GM12878 (cell line): ENCODE data around the gene FHIP1A. TPM values are rescaled to one million over a fixed set of nuclear protein-coding genes. Genes with fewer than 3 reads are reported as not detected.

ENCODE experiments used
- ATAC-seq: fragments of 200-7000 bp; cut with Tn5 transposase; 3 replicates; pipeline ENCODE4 v1.9.1; 2020; ENCODE audit warnings: mild to moderate bottlenecking, moderate library complexity
- BruUV-seq: library from RNA; stranded (reverse); fragments of 400-500 nt; replicated peaks from 2 replicates; lab custom pipeline; 2021; lab: Mats Ljungman, UMichigan
- CTCF ChIA-PET: fragments of 300-600 bp; sonication (Branson Sonifier 250); formaldehyde crosslinking; extraction: SDS; loops from one replicate; lab custom pipeline; 2021; ENCODE audit warnings: inconsistent platforms; lab: Yijun Ruan, JAX
- POLR2A ChIA-PET: fragments of 350-600 bp; formaldehyde crosslinking; extraction: SDS; loops from one replicate; lab custom pipeline; 2021; ENCODE audit warnings: inconsistent platforms; lab: Charles Lee
- RAD21 ChIA-PET: fragments of 300-600 bp; sonication (Branson Sonifier 250); formaldehyde crosslinking; loops from one replicate; lab custom pipeline; 2023; ENCODE audit warnings: antibody characterized with exemption; ENCODE audit not compliant: unreplicated experiment; lab: Charles Lee
- SMC1A ChIA-PET: fragments of 300-600 bp; sonication (Branson Sonifier 250); formaldehyde crosslinking; loops from one replicate; lab custom pipeline; 2023; ENCODE audit not compliant: unreplicated experiment, uncharacterized antibody; lab: Charles Lee
- DNase-seq: peaks from one replicate; pipeline ENCODE4 v3.0.0-alpha.2; 2011; ENCODE audit warnings: low read depth, low spot score
- FAIRE-seq: peaks from 3 replicates; lab custom pipeline; 2011; peaks lifted over from hg19 to GRCh38; lab: Jason Lieb, UNC
- H2AFZ ChIP-seq: 2 replicates; pipeline ENCODE4 v1.6.0; 2011; ENCODE audit warnings: low read depth, low read length, control low read depth; ENCODE audit not compliant: control insufficient read depth
- H3K27ac ChIP-seq: 2 replicates; pipeline ENCODE4 v1.5.1; 2011; ENCODE audit warnings: control low read depth; ENCODE audit not compliant: control insufficient read depth, insufficient read depth
- H3K27me3 ChIP-seq, 2 experiments: replicated peaks in 1 of 2; 2 replicates each; pipeline versions ENCODE4 v1.6.0 to v1.6.1; 2011; ENCODE audit warnings: low read length in 1 of 2; ENCODE audit not compliant: control insufficient read depth in 2 of 2, insufficient read depth in 2 of 2
- H3K36me3 ChIP-seq, 2 experiments: 2 replicates each; pipeline ENCODE4 v1.5.1; 2011; ENCODE audit warnings: low read length in 1 of 2; ENCODE audit not compliant: control insufficient read depth in 2 of 2, insufficient read depth in 2 of 2
- H3K4me1 ChIP-seq: 2 replicates; pipeline ENCODE4 v1.6.1; 2011; ENCODE audit warnings: mild to moderate bottlenecking, low read length, moderate library complexity, mixed read lengths; ENCODE audit not compliant: control insufficient read depth, insufficient read depth
- H3K4me2 ChIP-seq: 2 replicates; pipeline ENCODE4 v1.6.0; 2011; ENCODE audit warnings: control low read depth; ENCODE audit not compliant: control insufficient read depth, insufficient read depth
- H3K4me3 ChIP-seq: fragments of 200-600 bp; sonication (generic); 2 replicates; pipeline ENCODE4 v1.5.1; 2016
- H3K79me2 ChIP-seq: 2 replicates; pipeline ENCODE4 v1.6.0; 2011; ENCODE audit warnings: low read length; ENCODE audit not compliant: control insufficient read depth, insufficient read depth
- H3K9ac ChIP-seq: 2 replicates; pipeline ENCODE4 v1.8.0; 2011; ENCODE audit warnings: low read length, control low read depth, mixed read lengths; ENCODE audit not compliant: control insufficient read depth, insufficient read depth
- H3K9me3 ChIP-seq: replicated peaks from 3 replicates; pipeline ENCODE4 v1.5.1; 2011; ENCODE audit warnings: mild to moderate bottlenecking, low read length; ENCODE audit not compliant: control insufficient read depth, insufficient read depth
- H4K20me1 ChIP-seq: 2 replicates; pipeline ENCODE4 v1.6.0; 2011; ENCODE audit not compliant: control insufficient read depth, insufficient read depth
- CEBPB ChIP-seq, 2 experiments: fragments of 150-350 bp in 1 of 2; IDR thresholded peaks; 2 replicates each; pipeline ENCODE4 v1.6.1; 2012 to 2014; ENCODE audit warnings: low read depth in 2 of 2, low read length in 2 of 2, borderline replicate concordance in 1 of 2, inconsistent platforms in 1 of 2
- CHD1 ChIP-seq: IDR thresholded peaks from 2 replicates; pipeline ENCODE4 v1.6.1; 2012; ENCODE audit warnings: low read depth, low read length, improper control_type of control experiment
- CREM ChIP-seq: IDR thresholded peaks from 2 replicates; pipeline ENCODE4 v1.6.1; 2014; ENCODE audit warnings: antibody characterized with exemption, low read depth
- FOS ChIP-seq: IDR thresholded peaks from 3 replicates; pipeline ENCODE4 v1.6.1; 2011; ENCODE audit warnings: borderline replicate concordance; ENCODE audit not compliant: insufficient read length; ENCODE audit errors: extremely low read depth
- HCFC1 ChIP-seq: fragments of 150-350 bp; IDR thresholded peaks from 2 replicates; pipeline ENCODE4 v1.6.1; 2014; ENCODE audit warnings: low read length
- IKZF2 ChIP-seq, 2 experiments: fragments of 450-650 bp; IDR thresholded peaks; 2 replicates each; pipeline ENCODE4 v1.6.1; 2017; ENCODE audit warnings: mild to moderate bottlenecking in 2 of 2, moderate library complexity in 2 of 2
- MTA3 ChIP-seq: IDR thresholded peaks from 2 replicates; pipeline ENCODE4 v1.6.1; 2012; ENCODE audit warnings: low read length, inconsistent platforms, borderline replicate concordance
- NBN ChIP-seq: fragments of 450-650 bp; IDR thresholded peaks from 2 replicates; pipeline ENCODE4 v1.6.1; 2016
- POLR2A ChIP-seq: IDR thresholded peaks from 2 replicates; pipeline ENCODE4 v1.6.1; 2011; ENCODE audit warnings: low read depth, mild to moderate bottlenecking, low read length
- WGBS: methylation state at CpG from one replicate; pipeline ENCODE4 v1.1.6; 2016; ENCODE audit warnings: low lambda C conversion rate; ENCODE audit not compliant: insufficient replicate concordance, insufficient coverage; ENCODE audit errors: missing lambda C conversion rate; 5-methylcytosine and 5-hydroxymethylcytosine counted together
- in situ Hi-C: fragments of 300-500 bp; cut with MboI; formaldehyde crosslinking; loops from 9 replicates; pipeline ENCODE4 v1.14.3; 2018; ENCODE audit warnings: mixed read lengths
- intact Hi-C: fragments of 100-400 bp; cut with micrococcal nuclease; formaldehyde crosslinking; loops from one replicate; pipeline ENCODE4 v1.14.2; 2022; ENCODE audit not compliant: unreplicated experiment
- polyA plus RNA-seq, 11 experiments: library from polyadenylated mRNA; depleted of rRNA in 4 of 11; unstranded in 6 of 11; stranded (reverse) in 5 of 11; fragments of >200 nt; fragmentation: Nextera tagmentation in 4 of 11; fragmentation: Illumina TruSeq in 1 of 11; extraction: Ambion mirVana in 4 of 11; extraction: Trizol in 1 of 11; gene quantifications; 1 replicate in 1 of 11; 2 replicates in 10 of 11; pipeline versions ENCODE4 v1.2.1 to v1.2.3, GENCODE V29; 2011 to 2016; ENCODE audit warnings: inconsistent platforms in 2 of 11, missing spikeins in 2 of 11, low read depth in 1 of 11
- total RNA-seq, 4 experiments: library from RNA; depleted of rRNA in 3 of 4; stranded (reverse); fragments of >200 nt in 3 of 4; fragmentation: Illumina TruSeq in 1 of 4; extraction: Trizol in 1 of 4; gene quantifications; 2 replicates each; pipeline versions ENCODE4 v1.2.1 to v1.2.3, GENCODE V29; 2013 to 2021
- TF ChIP-seq, protein P1 (sequence below): fragments of 450-650 bp; IDR thresholded peaks from 2 replicates; pipeline ENCODE4 v1.6.1; 2016; ENCODE audit warnings: mild to moderate bottlenecking, moderate library complexity, borderline replicate concordance
- TF ChIP-seq, protein P2 (sequence below): IDR thresholded peaks from 2 replicates; pipeline ENCODE4 v1.6.1; 2012; ENCODE audit warnings: improper control_type of control experiment, low read depth, low read length; ENCODE audit not compliant: insufficient replicate concordance
- TF ChIP-seq, protein P3 (sequence below): IDR thresholded peaks from 2 replicates; pipeline ENCODE4 v1.6.1; 2011; ENCODE audit warnings: borderline replicate concordance, low read depth, mild to moderate bottlenecking, moderate library complexity, mixed read lengths, low read length; ENCODE audit not compliant: insufficient read depth; ENCODE audit errors: extremely low read length

The FHIP1A gene
- total and polyA plus RNA-seq, 10 of the 15 experiments (the other 5 are each of a cell fraction or from before 2014, with no cell fraction given) = 0.02 to 5.5 (median 0.13) TPM; not detected in 1

DNA sequence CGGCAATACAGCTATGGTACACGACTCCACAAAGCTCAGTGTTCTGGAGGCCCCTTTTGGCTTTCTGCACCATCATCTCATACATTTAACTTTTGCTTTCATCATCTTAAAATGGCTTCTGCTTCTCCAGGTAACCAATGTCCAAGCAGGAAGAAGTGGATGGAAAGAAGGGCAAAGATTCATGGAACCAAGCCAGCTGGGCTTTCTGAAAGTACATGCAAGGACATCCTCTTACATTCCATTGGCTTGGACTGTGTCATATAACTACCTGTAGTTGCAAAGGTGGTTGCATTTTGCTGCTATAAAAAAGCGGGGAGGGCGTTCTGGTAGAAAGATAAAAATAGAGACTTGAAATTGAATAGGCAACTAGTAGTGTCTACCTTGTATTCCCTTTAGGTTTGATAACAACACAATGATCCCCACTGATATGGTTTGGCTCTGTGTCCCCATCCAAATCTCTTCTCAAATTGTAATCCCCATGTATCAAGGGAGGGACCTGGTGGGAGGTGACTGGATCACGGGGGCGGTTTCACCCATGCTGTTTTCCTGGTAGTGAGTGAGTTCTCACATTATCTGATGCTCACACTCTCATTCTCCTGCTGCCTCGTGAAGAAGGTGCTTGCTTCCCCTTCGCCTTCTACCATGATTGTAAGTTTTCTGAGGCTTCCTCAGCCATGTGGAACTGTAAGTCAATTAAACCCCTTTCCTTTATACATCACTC, 6.7 kb upstream of the FHIP1A start:
- 29% methylated on average over 8 of the region's 8 CpGs for WGBS
- peaks cover 3% of the 10 kb centered on the region for H3K4me1 ChIP-seq
- no peaks in the 10 kb centered on the region; a peak in 1 of 4 replicates for H3K27me3 ChIP-seq
- H2AFZ ChIP-seq = no peak overlapping the region
- no peak overlapping the region for H3K4me2 ChIP-seq
- no peaks in the 10 kb centered on the region; the same call in 1 of the 2 replicates for H4K20me1 ChIP-seq
- H3K27ac ChIP-seq = no peak overlapping the region
- SMC1A ChIA-PET = interaction anchor here (0.7 kb wide), 1 partner anchor 306 kb away, joined by 3 read pairs; no protein-coding TSS in a partner anchor
- intact Hi-C loops = no loop called here
- no peak for TF ChIP-seq POLR2A
- TF ChIP-seq, protein P1, sequence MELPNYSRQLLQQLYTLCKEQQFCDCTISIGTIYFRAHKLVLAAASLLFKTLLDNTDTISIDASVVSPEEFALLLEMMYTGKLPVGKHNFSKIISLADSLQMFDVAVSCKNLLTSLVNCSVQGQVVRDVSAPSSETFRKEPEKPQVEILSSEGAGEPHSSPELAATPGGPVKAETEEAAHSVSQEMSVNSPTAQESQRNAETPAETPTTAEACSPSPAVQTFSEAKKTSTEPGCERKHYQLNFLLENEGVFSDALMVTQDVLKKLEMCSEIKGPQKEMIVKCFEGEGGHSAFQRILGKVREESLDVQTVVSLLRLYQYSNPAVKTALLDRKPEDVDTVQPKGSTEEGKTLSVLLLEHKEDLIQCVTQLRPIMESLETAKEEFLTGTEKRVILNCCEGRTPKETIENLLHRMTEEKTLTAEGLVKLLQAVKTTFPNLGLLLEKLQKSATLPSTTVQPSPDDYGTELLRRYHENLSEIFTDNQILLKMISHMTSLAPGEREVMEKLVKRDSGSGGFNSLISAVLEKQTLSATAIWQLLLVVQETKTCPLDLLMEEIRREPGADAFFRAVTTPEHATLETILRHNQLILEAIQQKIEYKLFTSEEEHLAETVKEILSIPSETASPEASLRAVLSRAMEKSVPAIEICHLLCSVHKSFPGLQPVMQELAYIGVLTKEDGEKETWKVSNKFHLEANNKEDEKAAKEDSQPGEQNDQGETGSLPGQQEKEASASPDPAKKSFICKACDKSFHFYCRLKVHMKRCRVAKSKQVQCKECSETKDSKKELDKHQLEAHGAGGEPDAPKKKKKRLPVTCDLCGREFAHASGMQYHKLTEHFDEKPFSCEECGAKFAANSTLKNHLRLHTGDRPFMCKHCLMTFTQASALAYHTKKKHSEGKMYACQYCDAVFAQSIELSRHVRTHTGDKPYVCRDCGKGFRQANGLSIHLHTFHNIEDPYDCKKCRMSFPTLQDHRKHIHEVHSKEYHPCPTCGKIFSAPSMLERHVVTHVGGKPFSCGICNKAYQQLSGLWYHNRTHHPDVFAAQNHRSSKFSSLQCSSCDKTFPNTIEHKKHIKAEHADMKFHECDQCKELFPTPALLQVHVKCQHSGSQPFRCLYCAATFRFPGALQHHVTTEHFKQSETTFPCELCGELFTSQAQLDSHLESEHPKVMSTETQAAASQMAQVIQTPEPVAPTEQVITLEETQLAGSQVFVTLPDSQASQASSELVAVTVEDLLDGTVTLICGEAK = no peak
- TF ChIP-seq CEBPB (IDR thresholded peaks at IDR 0.05; ENCODE audit: borderline replicate concordance in 1 of 2, low read depth in 2 of 2, low read length in 2 of 2) = no peak
- TF ChIP-seq CREM = no peak
- TF ChIP-seq FOS = no peak
- TF ChIP-seq, protein P2, sequence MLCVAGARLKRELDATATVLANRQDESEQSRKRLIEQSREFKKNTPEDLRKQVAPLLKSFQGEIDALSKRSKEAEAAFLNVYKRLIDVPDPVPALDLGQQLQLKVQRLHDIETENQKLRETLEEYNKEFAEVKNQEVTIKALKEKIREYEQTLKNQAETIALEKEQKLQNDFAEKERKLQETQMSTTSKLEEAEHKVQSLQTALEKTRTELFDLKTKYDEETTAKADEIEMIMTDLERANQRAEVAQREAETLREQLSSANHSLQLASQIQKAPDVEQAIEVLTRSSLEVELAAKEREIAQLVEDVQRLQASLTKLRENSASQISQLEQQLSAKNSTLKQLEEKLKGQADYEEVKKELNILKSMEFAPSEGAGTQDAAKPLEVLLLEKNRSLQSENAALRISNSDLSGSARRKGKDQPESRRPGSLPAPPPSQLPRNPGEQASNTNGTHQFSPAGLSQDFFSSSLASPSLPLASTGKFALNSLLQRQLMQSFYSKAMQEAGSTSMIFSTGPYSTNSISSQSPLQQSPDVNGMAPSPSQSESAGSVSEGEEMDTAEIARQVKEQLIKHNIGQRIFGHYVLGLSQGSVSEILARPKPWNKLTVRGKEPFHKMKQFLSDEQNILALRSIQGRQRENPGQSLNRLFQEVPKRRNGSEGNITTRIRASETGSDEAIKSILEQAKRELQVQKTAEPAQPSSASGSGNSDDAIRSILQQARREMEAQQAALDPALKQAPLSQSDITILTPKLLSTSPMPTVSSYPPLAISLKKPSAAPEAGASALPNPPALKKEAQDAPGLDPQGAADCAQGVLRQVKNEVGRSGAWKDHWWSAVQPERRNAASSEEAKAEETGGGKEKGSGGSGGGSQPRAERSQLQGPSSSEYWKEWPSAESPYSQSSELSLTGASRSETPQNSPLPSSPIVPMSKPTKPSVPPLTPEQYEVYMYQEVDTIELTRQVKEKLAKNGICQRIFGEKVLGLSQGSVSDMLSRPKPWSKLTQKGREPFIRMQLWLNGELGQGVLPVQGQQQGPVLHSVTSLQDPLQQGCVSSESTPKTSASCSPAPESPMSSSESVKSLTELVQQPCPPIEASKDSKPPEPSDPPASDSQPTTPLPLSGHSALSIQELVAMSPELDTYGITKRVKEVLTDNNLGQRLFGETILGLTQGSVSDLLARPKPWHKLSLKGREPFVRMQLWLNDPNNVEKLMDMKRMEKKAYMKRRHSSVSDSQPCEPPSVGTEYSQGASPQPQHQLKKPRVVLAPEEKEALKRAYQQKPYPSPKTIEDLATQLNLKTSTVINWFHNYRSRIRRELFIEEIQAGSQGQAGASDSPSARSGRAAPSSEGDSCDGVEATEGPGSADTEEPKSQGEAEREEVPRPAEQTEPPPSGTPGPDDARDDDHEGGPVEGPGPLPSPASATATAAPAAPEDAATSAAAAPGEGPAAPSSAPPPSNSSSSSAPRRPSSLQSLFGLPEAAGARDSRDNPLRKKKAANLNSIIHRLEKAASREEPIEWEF = no peak
- no peak for TF ChIP-seq CHD1
- no peak for TF ChIP-seq MTA3
- no peak for TF ChIP-seq HCFC1
- TF ChIP-seq IKZF2 (IDR thresholded peaks at IDR 0.05) = no peak
- TF ChIP-seq, protein P3, sequence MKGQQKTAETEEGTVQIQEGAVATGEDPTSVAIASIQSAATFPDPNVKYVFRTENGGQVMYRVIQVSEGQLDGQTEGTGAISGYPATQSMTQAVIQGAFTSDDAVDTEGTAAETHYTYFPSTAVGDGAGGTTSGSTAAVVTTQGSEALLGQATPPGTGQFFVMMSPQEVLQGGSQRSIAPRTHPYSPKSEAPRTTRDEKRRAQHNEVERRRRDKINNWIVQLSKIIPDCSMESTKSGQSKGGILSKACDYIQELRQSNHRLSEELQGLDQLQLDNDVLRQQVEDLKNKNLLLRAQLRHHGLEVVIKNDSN = no peak
- TF ChIP-seq NBN = no peak
- TF ChIP-seq, all 136 proteins: peak for 0
- ChIA-PET RAD21 (no interaction called here), POLR2A (no interaction called here), CTCF (no interaction called here)
- H3K9ac ChIP-seq = no peak overlapping the region
- in situ Hi-C loops = no loop called here
- no peak for ATAC-seq
- no peaks in the 10 kb centered on the region for H3K36me3 ChIP-seq
- no peaks in the 10 kb centered on the region; the same call in 2 of the 3 replicates for H3K9me3 ChIP-seq
- DNase-seq = no peak
- BruUV-seq = no TSS peak
- H3K4me3 ChIP-seq = no peak overlapping the region
- H3K79me2 ChIP-seq = no peaks in the 10 kb centered on the region
- FAIRE-seq = no peak
